H1 (cell line): ENCODE measurements around the gene MACF1. TPM values are rescaled to one million over a fixed set of nuclear protein-coding genes. Genes with fewer than 3 reads are reported as not detected.

Experiments
- CTCF ChIA-PET: fragments of 300-600 bp; sonication (Branson Sonifier 250); formaldehyde crosslinking; loops from one replicate; lab custom pipeline; 2021; ENCODE audit not compliant: partially characterized antibody; lab: Charles Lee
- POLR2A ChIA-PET: fragments of 300-600 bp; sonication (Branson Sonifier 250); formaldehyde crosslinking; loops from one replicate; lab custom pipeline; 2021; ENCODE audit warnings: inconsistent platforms; ENCODE audit not compliant: partially characterized antibody; lab: Charles Lee
- DNase-seq, 2 experiments: peaks; one replicate each; pipeline versions ENCODE4 v3.0.0 to v3.0.0-alpha.2; 2010 to 2022; ENCODE audit warnings: low spot score in 2 of 2, low read depth in 1 of 2, mixed read lengths in 1 of 2
- FAIRE-seq: peaks from 2 replicates; lab custom pipeline; 2011; peaks lifted over from hg19 to GRCh38; lab: Jason Lieb, UNC
- H2AFZ ChIP-seq: 2 replicates; pipeline ENCODE4 v1.8.1; 2012; ENCODE audit warnings: low read length, inconsistent platforms
- H2AK5ac ChIP-seq: 2 replicates; pipeline ENCODE4 v1.6.1; 2013; ENCODE audit warnings: low read depth, low read length
- H2BK120ac ChIP-seq: replicated peaks from 2 replicates; pipeline ENCODE3; 2013; ENCODE audit warnings: low read depth, low read length, inconsistent platforms
- H2BK12ac ChIP-seq: 2 replicates; pipeline ENCODE4 v1.6.1; 2013; ENCODE audit warnings: low read depth, low read length
- H2BK15ac ChIP-seq: 2 replicates; pipeline ENCODE4 v1.6.1; 2013; ENCODE audit warnings: low read length
- H2BK20ac ChIP-seq: 2 replicates; pipeline ENCODE4 v1.6.1; 2013; ENCODE audit warnings: low read length
- H2BK5ac ChIP-seq: 2 replicates; pipeline ENCODE4 v1.6.1; 2013; ENCODE audit warnings: low read depth, low read length
- H3K14ac ChIP-seq: 2 replicates; pipeline ENCODE4 v1.6.1; 2013; ENCODE audit warnings: inconsistent platforms; ENCODE audit not compliant: insufficient read length
- H3K18ac ChIP-seq: 2 replicates; pipeline ENCODE4 v1.6.1; 2013; ENCODE audit warnings: low read length; ENCODE audit errors: extremely low read depth
- H3K23ac ChIP-seq: 2 replicates; pipeline ENCODE4 v1.6.1; 2013; ENCODE audit warnings: inconsistent platforms; ENCODE audit not compliant: insufficient read length
- H3K23me2 ChIP-seq: 2 replicates; pipeline ENCODE4 v1.6.1; 2013; ENCODE audit warnings: low read depth, low read length
- H3K27ac ChIP-seq: 2 replicates; pipeline ENCODE4 v1.6.1; 2011; ENCODE audit warnings: low read depth, low read length, inconsistent platforms
- H3K27me3 ChIP-seq, 4 experiments: replicated peaks in 1 of 4; 1 replicate in 1 of 4; 2 replicates in 3 of 4; pipeline versions ENCODE4 v1.6.1 to v1.8.1; 2011 to 2013; ENCODE audit warnings: low read length in 3 of 4, mild to moderate bottlenecking in 3 of 4, inconsistent platforms in 2 of 4, mixed read lengths in 2 of 4, moderate library complexity in 1 of 4; ENCODE audit not compliant: control insufficient read depth in 3 of 4, insufficient read depth in 3 of 4; ENCODE audit errors: extremely low read depth in 1 of 4
- H3K36me3 ChIP-seq, 4 experiments: 2 replicates each; pipeline versions ENCODE4 v1.6.1 to v1.8.1; 2011 to 2013; ENCODE audit warnings: mild to moderate bottlenecking in 4 of 4, low read length in 3 of 4, moderate library complexity in 2 of 4, control low read depth in 1 of 4, inconsistent platforms in 1 of 4; ENCODE audit not compliant: insufficient read depth in 4 of 4, control insufficient read depth in 2 of 4
- H3K4ac ChIP-seq: replicated peaks from 2 replicates; pipeline ENCODE3; 2013; ENCODE audit warnings: low read length, low read depth, mixed read lengths, inconsistent platforms; ENCODE audit not compliant: insufficient read length
- H3K4me1 ChIP-seq, 4 experiments: replicated peaks in 1 of 4; 1 replicate in 1 of 4; 2 replicates in 3 of 4; pipeline versions ENCODE4 v1.6.1 to v1.8.1; 2011 to 2013; ENCODE audit warnings: low read length in 3 of 4, inconsistent platforms in 2 of 4, mixed read lengths in 1 of 4; ENCODE audit not compliant: insufficient read depth in 4 of 4, control insufficient read depth in 3 of 4
- H3K4me2 ChIP-seq, 2 experiments: 2 replicates each; pipeline versions ENCODE4 v1.6.1 to v1.8.1; 2011 to 2013; ENCODE audit warnings: low read depth in 2 of 2, low read length in 2 of 2, control low read depth in 1 of 2, inconsistent platforms in 1 of 2, mild to moderate bottlenecking in 1 of 2; ENCODE audit not compliant: insufficient read depth in 1 of 2
- H3K4me3 ChIP-seq, 4 experiments: fragments of 200-600, 300-600 bp in 1 of 4; sonication (generic), shearing (Covaris generic), sonication (Bioruptor Twin) in 1 of 4; 2 replicates each; pipeline versions ENCODE4 v1.5.1 to v1.8.1; 2011 to 2016; ENCODE audit warnings: low read length in 4 of 4, low read depth in 3 of 4, control low read depth in 2 of 4, inconsistent platforms in 2 of 4, mild to moderate bottlenecking in 2 of 4, mixed read lengths in 1 of 4, moderate library complexity in 1 of 4; ENCODE audit not compliant: insufficient read depth in 2 of 4; ENCODE audit errors: extremely low read depth in 1 of 4
- H3K56ac ChIP-seq: replicated peaks from 2 replicates; pipeline ENCODE3; 2013; ENCODE audit warnings: low read depth, mild to moderate bottlenecking, mixed read lengths, low read length, inconsistent platforms; ENCODE audit not compliant: insufficient read length
- H3K79me1 ChIP-seq: 2 replicates; pipeline ENCODE4 v1.6.1; 2013; ENCODE audit warnings: low read depth, low read length, control low read depth
- H3K79me2 ChIP-seq, 2 experiments: 2 replicates each; pipeline versions ENCODE4 v1.6.1 to v1.8.1; 2012 to 2013; ENCODE audit warnings: low read length in 2 of 2, mild to moderate bottlenecking in 2 of 2, inconsistent platforms in 1 of 2; ENCODE audit not compliant: insufficient read depth in 2 of 2, control insufficient read depth in 1 of 2
- H3K9ac ChIP-seq, 4 experiments: replicated peaks in 1 of 4; 1 replicate in 1 of 4; 2 replicates in 3 of 4; pipeline versions ENCODE4 v1.6.1 to v1.8.1; 2011 to 2013; ENCODE audit warnings: low read depth in 3 of 4, low read length in 3 of 4, control low read depth in 2 of 4, mild to moderate bottlenecking in 2 of 4, moderate library complexity in 2 of 4, inconsistent platforms in 1 of 4; ENCODE audit errors: extremely low read depth in 1 of 4
- H3K9me3 ChIP-seq, 2 experiments: 2 replicates each; pipeline versions ENCODE4 v1.6.1 to v1.8.1; 2012 to 2013; ENCODE audit warnings: mild to moderate bottlenecking in 2 of 2, moderate library complexity in 2 of 2, control low read depth in 1 of 2, inconsistent platforms in 1 of 2, low read depth in 1 of 2, low read length in 1 of 2, mixed read lengths in 1 of 2; ENCODE audit not compliant: insufficient read depth in 2 of 2
- H4K20me1 ChIP-seq, 2 experiments: replicated peaks in 1 of 2; 2 replicates each; pipeline versions ENCODE3 to v1.8.1; 2011 to 2013; ENCODE audit warnings: inconsistent platforms in 2 of 2, low read length in 2 of 2, mild to moderate bottlenecking in 1 of 2; ENCODE audit not compliant: insufficient read depth in 2 of 2, control insufficient read depth in 1 of 2
- H4K5ac ChIP-seq: 2 replicates; pipeline ENCODE4 v1.6.1; 2013; ENCODE audit warnings: low read length, low read depth, mixed read lengths, inconsistent platforms; ENCODE audit not compliant: insufficient read length
- H4K8ac ChIP-seq: 2 replicates; pipeline ENCODE4 v1.8.0; 2013; ENCODE audit warnings: mild to moderate bottlenecking, moderate library complexity, low read length, inconsistent platforms; ENCODE audit not compliant: insufficient read depth; ENCODE audit errors: extremely low read depth
- H4K91ac ChIP-seq: replicated peaks from 2 replicates; pipeline ENCODE3; 2013; ENCODE audit warnings: low read length, mixed read lengths, inconsistent platforms; ENCODE audit not compliant: insufficient read length
- ATF2 ChIP-seq: IDR thresholded peaks from 2 replicates; pipeline ENCODE4 v1.6.1; 2012; ENCODE audit warnings: low read length, inconsistent platforms
- FOSL1 ChIP-seq: IDR thresholded peaks from 2 replicates; pipeline ENCODE4 v1.6.1; 2011; ENCODE audit warnings: mild to moderate bottlenecking, low read depth, low read length, moderate library complexity; ENCODE audit not compliant: insufficient read depth
- MAFK ChIP-seq: IDR thresholded peaks from 2 replicates; pipeline ENCODE4 v1.6.1; 2012; ENCODE audit warnings: low read depth, mild to moderate bottlenecking, improper control_type of control experiment, low read length
- NRF1 ChIP-seq: IDR thresholded peaks from 2 replicates; pipeline ENCODE4 v1.6.1; 2011; ENCODE audit warnings: mild to moderate bottlenecking, low read depth, low read length, improper control_type of control experiment
- POU5F1 ChIP-seq: IDR thresholded peaks from 2 replicates; pipeline ENCODE4 v1.6.1; 2011; ENCODE audit warnings: low read depth, mild to moderate bottlenecking, low read length, moderate library complexity
- WGBS, 2 experiments: shearing (Covaris generic) in 1 of 2; methylation state at CpG; one replicate each; pipeline versions ENCODE4 v1.1.6 to v1.1.7; 2013 to 2015; ENCODE audit warnings: low lambda C conversion rate in 2 of 2, mixed read lengths in 2 of 2, inconsistent platforms in 1 of 2, low coverage in 1 of 2, missing lambda C conversion rate in 1 of 2; ENCODE audit not compliant: insufficient replicate concordance in 2 of 2, insufficient coverage in 1 of 2, insufficient read length in 1 of 2; ENCODE audit errors: extremely low coverage in 1 of 2, missing lambda C conversion rate in 1 of 2; 5-methylcytosine and 5-hydroxymethylcytosine counted together
- polyA plus RNA-seq, 7 experiments: library from polyadenylated mRNA; depleted of rRNA in 3 of 7; stranded (reverse) in 5 of 7; unstranded in 2 of 7; fragments of >200 nt in 5 of 7; fragments of 200-250 nt in 2 of 7; gene quantifications; 1 replicate in 5 of 7; 2 replicates in 1 of 7; 4 replicates in 1 of 7; pipeline versions ENCODE4 v1.2.1 to v1.2.3, GENCODE V29; 2011 to 2013; ENCODE audit warnings: missing spikeins in 2 of 7, mixed read lengths in 2 of 7
- total RNA-seq: library from RNA; stranded (reverse); fragmentation: NEBNext Ultra II Directional; extraction: Animal tissue kit (Norgen Biotek cat#: 25700); gene quantifications from 2 replicates; pipeline ENCODE4 v1.2.1, GENCODE V29; 2021

MACF1 gene
- total and polyA plus RNA-seq, 2 of the 8 experiments (the other 6 are each of a cell fraction or from before 2014, with no cell fraction given): 59.8 to 285 TPM

- Histone ChIP-seq H4K5ac (no peak overlapping the region), H3K4me3 (no peak overlapping the region), H3K4me1 (no peaks in the 10 kb centered on the region; a peak in 1 of 7 replicates), H3K56ac (no peak overlapping the region), H3K36me3 (peaks cover 36 to 85% (median 63%) of the 10 kb centered on the region in 4 experiments), H3K27ac (no peak overlapping the region), H2BK20ac (no peak overlapping the region), H3K9me3 (no peaks in the 10 kb centered on the region), H2AFZ (no peak overlapping the region), H3K14ac (no peak overlapping the region), H3K79me2 (no peaks in the 10 kb centered on the region), H3K18ac (no peak overlapping the region), H3K27me3 (no peaks in the 10 kb centered on the region), H4K91ac (no peak overlapping the region), H4K20me1 (peaks cover 0 to 2% of the 10 kb centered on the region in 2 experiments), H2BK120ac (no peak overlapping the region), H3K4me2 (no peak overlapping the region), H3K9ac (no peak overlapping the region), H2BK15ac (no peak overlapping the region), H4K8ac (no peak overlapping the region), H3K23ac (no peak overlapping the region), H2BK5ac (no peak overlapping the region), H3K79me1 (no peaks in the 10 kb centered on the region), H3K4ac (no peak overlapping the region), H2BK12ac (no peak overlapping the region), H3K23me2 (no peaks in the 10 kb centered on the region), H2AK5ac (no peak overlapping the region)
- TF ChIP-seq FOSL1: no peak
- TF ChIP-seq MAFK: no peak
- no peak for TF ChIP-seq POU5F1
- TF ChIP-seq ATF2: no peak
- no peak for TF ChIP-seq NRF1
- CTCF ChIA-PET: interaction anchor here (1.9 kb wide), 1 partner anchor 36 kb away, joined by 7 read pairs; no protein-coding TSS in a partner anchor
- 95% methylated on average over 2 of the region's 2 CpGs; no CpG with 5 or more reads in 1 of the 2 experiments for WGBS, 2 experiments
- no peak for FAIRE-seq
- DNase-seq: no peak
- POLR2A ChIA-PET: no interaction called here
Measured at GRCh38 chr1:39324888-39325287, 120.4 kb downstream of the MACF1 start.
